ENCODE results near the gene DUSP19. TPM values are rescaled to one million over a fixed set of nuclear protein-coding genes. Genes with fewer than 3 reads are reported as not detected.
A peak's percentile ranks its signal among the peaks of the same experiment; 100 is the strongest.

DUSP19 gene
- total RNA-seq, 1 experiment from 2014 or later = 1.8 TPM

DNA sequence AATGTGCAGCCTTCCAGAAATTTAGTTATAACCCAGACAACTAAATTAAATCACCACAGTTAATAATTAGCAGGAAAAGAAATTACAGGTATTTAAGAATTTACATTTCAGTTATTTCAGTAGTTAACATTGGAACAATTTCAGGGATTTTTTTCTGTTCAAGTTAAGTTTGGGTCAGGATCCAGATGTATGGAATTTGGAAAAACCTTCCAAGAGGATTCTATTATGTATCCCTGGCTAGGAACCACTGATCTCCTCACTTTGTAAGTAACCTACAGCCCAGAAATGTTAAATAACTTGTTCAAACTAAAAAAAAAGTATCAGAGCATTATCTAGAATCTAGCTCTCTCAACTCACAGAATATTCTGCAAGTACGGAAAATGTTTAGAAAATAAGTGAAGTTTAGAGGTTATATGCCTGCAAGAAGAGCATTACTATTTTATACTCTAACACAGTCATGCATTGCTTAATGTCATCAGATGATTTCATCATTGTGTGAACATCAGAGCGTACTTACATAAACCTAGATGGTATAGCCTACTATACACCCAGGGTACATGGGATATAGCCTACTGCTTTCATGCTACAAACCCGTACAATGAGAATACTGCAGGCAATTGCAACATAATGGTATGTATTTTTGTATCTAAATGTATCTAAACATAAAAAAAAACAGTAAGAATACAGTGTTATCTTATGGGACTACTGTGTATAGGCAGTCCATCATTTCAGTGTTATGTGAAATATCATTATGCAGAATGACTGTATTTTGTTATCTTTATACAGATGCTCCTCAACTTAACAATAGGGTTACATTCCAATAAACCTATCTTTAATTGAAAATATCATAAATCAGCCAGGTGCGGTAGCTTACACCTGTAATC, 46.4 kb upstream of the DUSP19 start:
- peak overlapping the region in 1 of 3 experiments; percentile 30; a peak in 1 of 7 replicates for H3K27ac Mint-ChIP-seq
- H3K27me3 ChIP-seq (ENCODE audit: insufficient read depth, low read length) = no peaks in the 10 kb centered on the region
- peaks cover 2% of the 10 kb centered on the region for H3K79me1 ChIP-seq (ENCODE audit: insufficient read depth, low read depth, low read length, poor library complexity, severe bottlenecking)
- H3K36me3 Mint-ChIP-seq (ENCODE audit: insufficient read depth in 1 of 3, low read depth in 3 of 3) = peaks cover 0 to 3% (median 0%) of the 10 kb centered on the region in 3 experiments; a peak in 3 of 7 replicates
- peaks cover 54% of the 10 kb centered on the region for H3K79me2 ChIP-seq (ENCODE audit: insufficient read depth, low read length)
- H3K18ac ChIP-seq (ENCODE audit: insufficient read length, low read depth, low read length) = no peak overlapping the region
- H3K27me3 Mint-ChIP-seq (ENCODE audit: low read depth) = no peaks in the 10 kb centered on the region
- no peak overlapping the region for H3K9ac ChIP-seq (ENCODE audit: extremely low read depth, insufficient read length, low read length)
- no peaks in the 10 kb centered on the region for H4K20me1 ChIP-seq (ENCODE audit: control insufficient read depth, insufficient read depth, insufficient read length)
- H3K56ac ChIP-seq (ENCODE audit: insufficient read length, low read depth, low read length) = no peak overlapping the region
- DNase-seq = no peak
- no peak overlapping the region for H3K4ac ChIP-seq (ENCODE audit: low read depth, low read length)
- no peak overlapping the region for H3K4me3 Mint-ChIP-seq
- H3K9me3 ChIP-seq (ENCODE audit: control insufficient read depth, low read depth, low read length) = no peaks in the 10 kb centered on the region
- H3T11ph ChIP-seq (ENCODE audit: low read length) = no peak overlapping the region
- H3K9me3 Mint-ChIP-seq = no peaks in the 10 kb centered on the region
- H3K23ac ChIP-seq (ENCODE audit: insufficient read length, low read depth, low read length) = no peak overlapping the region
- H3K14ac ChIP-seq (ENCODE audit: insufficient read depth, low read length) = no peak overlapping the region
- no peak overlapping the region for H2AK5ac ChIP-seq (ENCODE audit: insufficient read length, low read length)
- H2BK15ac ChIP-seq (ENCODE audit: low read depth, low read length) = no peak overlapping the region
- H2AFZ ChIP-seq (ENCODE audit: low read length) = no peak overlapping the region
- H3K4me1 Mint-ChIP-seq = peaks cover 46 to 63% of the 10 kb centered on the region in 2 experiments
- no peak overlapping the region for H2BK20ac ChIP-seq (ENCODE audit: low read depth, low read length, poor library complexity, severe bottlenecking)
- no peak overlapping the region for H4K91ac ChIP-seq (ENCODE audit: insufficient read length, low read depth, low read length)
- no peak overlapping the region for H2BK5ac ChIP-seq (ENCODE audit: insufficient read length, low read length)
- TF ChIP-seq CTCF (conservative IDR thresholded peaks at IDR 0.05) = no peak
- H3K4me2 ChIP-seq (ENCODE audit: insufficient read depth, insufficient read length, low read length) = no peak overlapping the region
- no CpG with 5 or more reads among the region's 4 CpGs for WGBS (ENCODE audit: extremely low coverage, insufficient read length, low lambda C conversion rate)
- no peak overlapping the region for H4K5ac ChIP-seq (ENCODE audit: insufficient read length, low read depth, low read length)
- no peak overlapping the region for H3K27ac ChIP-seq (ENCODE audit: insufficient read length, low read depth, low read length)
- H3K23me2 ChIP-seq (ENCODE audit: insufficient read length, low read depth, low read length, poor library complexity, severe bottlenecking) = no peaks in the 10 kb centered on the region
- H3K4me1 ChIP-seq (ENCODE audit: insufficient read depth, low read length) = no peaks in the 10 kb centered on the region; the same call in 1 of the 2 replicates
- no peak overlapping the region for H2BK12ac ChIP-seq (ENCODE audit: insufficient read length, low read depth, low read length)
- H2BK120ac ChIP-seq (ENCODE audit: low read depth, low read length, poor library complexity, severe bottlenecking) = no peak overlapping the region
- no peak overlapping the region for H4K8ac ChIP-seq (replicated peaks; ENCODE audit: insufficient read length, low read depth, low read length)
